Stimulated activated CD8-positive, alpha-beta memory T cell treated with anti-CD3 and anti-CD28 coated beads, Interleukin-2, amount 100 ng/mL, for 48 hours (primary cell): ENCODE data around the gene MBLAC1.

ENCODE experiments used
- DNase-seq, 2 donors: peaks; one replicate each; pipeline ENCODE4 v3.0.0-alpha.2; 2020; ENCODE audit warnings: low read depth in 2 of 2

The MBLAC1 gene

DNA sequence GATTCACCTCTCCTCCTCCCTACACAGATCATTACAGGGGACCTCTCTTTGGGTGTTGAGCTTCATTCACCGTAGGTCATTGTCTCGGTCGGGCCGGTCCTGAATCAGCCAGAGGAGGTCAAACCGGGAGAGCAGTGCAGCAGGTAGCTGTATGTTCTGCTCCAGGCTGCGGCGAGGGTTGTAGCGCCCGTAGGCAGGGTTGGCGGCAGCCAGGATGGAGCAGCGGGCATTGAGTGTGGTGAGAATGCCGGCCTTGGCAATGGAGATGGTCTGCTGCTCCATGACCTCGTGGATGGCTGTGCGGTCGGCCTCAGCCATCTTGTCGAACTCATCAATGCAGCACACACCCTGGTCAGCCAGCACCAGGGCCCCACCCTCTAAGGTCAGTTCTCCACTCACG lies 31.1 kb upstream of the MBLAC1 start:
- no peak for DNase-seq

DNA sequence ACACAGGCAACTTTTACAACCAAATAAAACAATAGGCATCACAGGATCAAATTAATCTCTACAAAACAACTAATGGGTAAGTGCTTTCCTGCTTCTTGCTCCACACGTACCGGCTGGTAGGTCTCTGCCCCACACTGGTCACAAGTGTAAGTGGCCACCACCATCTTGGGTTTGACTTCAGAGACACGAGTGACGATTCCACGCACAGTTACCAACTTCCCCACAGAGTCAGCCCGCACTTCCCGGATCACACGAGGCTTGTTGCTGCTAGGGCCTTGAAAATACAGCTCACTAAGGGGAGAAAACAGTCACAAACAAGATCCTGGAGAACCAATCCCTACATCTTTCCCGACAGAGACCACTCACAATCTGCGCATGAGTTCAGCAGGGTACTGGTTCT lies 27.9 kb upstream of the MBLAC1 start:
- no peak for DNase-seq

DNA sequence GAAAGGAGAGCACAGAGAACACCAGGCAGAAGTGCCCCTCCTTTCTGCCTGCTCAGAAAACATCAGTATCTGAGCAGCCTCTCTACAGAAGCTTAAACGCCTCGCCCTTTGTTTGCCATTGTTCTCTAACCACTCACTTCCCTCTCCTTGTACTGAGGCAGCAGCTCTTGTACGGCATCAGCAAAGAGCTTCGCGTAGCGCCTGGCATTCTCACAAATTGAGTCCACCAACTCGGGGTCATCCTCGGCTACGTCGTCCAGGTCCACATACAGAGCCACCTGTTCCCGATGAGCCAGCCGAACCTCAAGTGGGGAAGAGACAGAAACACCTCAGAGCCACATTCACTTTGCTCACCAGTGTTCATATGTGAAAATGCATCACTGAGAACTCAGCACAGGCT lies 27.3 kb upstream of the MBLAC1 start:
- DNase-seq: no peak

DNA sequence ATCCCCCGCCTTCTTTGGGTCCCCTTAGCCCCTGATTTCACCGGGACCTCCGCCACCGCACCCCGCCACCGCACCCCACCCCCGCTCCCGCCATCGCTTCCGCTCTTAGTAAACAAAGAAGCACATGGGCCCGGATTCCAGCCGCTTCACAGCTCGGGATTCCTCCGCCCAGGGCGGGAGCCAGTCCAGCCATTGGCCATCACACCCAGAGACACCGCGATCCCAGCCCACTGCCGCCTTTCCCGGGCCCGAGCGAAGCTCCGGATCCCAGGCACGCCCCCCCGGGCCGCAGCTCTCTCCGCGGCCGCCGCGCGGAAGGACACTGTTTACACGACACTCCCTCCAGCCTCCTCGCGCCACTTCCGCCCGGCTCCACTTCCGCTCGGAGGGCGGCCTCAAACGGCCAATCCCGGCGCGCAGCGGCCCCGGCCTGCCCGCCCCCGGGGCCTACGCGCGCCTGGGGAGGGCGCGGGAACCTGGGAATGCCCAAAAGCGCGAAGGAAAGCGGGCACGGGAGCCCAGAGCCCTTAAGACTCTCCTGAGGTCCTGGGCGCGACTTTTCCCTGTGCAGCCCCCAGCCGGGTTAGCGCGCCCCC lies 26.2 kb upstream of the MBLAC1 start:
- peak; percentile 73 to 86 for DNase-seq

DNA sequence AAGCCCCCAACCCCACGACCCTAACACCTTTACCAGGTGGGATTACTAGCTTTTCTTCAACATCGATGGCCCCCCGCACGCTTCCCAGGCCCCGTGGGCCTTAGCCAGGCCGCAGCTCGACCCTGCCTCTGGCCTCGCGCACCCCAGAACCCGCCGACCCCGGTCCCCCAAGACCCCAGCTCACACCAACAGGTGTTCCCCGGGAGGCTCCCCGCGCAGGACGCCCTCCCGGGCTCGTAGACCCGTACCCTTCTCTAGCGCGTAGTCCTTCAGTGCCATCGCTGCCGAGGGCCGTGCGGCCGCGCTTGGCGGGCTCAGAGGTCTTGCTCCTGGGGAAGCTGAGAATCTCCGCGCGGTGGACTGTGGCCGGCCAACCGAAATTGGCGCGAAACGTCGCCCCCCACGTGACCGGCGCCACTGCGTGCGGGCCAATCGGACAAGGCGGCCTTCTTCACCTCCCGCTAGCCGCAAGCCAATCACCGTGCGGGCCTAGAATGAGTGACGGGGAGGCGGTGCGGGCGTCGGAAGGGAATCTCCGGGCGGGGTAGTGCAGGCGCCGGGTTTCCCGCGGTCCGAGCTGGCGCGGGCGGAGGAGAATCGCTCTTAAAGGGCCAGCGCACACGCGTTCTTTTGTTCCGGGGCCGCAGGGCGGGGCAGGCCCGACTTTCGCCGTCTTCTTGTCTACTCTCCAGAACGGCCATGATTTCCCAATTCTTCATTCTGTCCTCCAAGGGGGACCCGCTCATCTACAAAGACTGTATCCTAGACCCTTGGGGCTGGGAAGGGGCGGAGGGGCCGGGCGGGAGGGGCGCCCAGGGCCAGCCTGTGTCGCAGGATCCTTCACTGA lies 25.5 kb upstream of the MBLAC1 start, which contains the start of the genes AP4M1 and MCM7:
Gene AP4M1, plus strand, starts transcription at position 628 of the 847 bp plus-strand sequence. Its CDS starts 72 bp downstream, at position 700.
Gene MCM7, minus strand, starts transcription at position 382 of the 847 bp plus-strand sequence. Its CDS starts 103 bp downstream, at position 279.
- DNase-seq: peak; percentile 96 to 98

DNA sequence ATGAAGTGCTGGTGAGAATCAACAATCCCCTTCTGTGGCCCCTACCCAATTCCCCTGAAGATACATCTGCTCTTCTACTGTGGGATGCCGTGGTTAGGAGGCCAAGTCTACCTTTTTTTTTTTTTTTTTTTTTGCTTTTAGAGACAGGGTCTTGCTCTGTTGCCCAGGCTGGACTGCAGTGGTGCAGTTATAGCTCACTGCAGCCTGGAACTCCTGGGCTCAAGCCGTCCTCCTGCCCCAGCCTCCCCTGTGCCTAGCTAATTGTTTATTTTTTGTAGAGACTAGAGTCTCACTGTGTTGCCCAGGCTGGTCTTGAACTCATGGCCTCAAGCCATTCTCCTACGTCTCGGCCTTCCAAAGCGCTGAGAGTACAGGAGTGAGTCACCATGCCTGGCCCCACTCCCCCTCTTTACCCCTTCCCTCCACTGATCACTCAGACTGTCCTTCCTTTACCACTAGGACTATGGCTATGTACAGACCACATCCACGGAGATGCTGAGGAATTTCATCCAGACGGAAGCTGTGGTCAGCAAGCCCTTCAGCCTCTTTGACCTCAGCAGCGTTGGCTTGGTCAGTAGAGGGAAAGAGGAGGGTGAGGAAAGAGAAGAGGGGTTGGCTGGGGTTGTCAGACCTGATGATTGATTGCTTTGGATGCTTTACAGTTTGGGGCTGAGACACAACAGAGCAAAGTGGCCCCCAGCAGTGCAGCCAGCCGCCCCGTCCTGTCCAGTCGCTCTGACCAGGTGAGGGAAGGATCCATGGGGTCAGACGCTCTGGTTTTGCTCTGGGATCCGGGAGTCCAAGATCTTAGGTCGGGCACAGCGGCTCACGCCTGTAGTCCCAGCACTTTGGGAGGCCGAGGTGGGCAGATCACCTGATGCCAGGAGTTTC lies 23.6 kb upstream of the MBLAC1 start:
- DNase-seq: no peak

DNA sequence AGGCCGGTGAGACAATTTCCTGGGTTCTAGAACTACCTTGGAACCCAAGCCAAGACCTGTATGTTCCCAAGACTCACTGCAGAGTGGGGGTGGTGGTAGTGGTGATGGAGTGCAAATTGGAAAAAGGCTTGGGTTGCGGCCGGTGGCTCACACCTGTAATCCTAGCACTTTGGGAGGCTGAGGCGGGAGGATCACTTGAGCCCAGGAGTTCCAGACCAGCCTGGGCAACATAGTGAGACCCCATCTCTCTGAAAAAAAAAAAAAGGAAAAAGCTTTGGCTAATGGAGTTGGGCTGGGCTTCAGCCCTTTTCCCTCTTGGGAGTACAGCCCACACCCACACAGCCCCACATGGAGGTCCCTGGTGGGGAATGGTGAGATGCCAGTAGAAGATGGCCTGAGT lies 21.2 kb upstream of the MBLAC1 start:
- DNase-seq: no peak

DNA sequence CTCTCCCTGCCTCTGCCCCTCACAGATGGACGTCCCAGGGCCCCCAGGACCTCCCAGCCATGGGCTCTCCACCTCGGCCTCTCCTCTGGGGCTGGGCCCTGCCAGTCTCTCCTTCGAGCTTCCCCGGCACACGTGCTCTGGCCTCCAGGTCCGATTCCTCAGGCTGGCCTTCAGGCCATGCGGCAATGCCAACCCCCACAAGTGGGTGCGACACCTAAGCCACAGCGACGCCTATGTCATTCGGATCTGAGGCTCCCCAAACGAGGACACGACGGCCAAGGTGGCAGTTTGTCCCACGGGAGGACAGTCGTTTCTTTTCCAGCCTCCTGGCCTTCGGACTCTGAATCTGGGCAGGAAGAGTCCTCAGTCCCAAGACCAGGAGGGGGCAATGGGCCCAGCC lies 20.1 kb upstream of the MBLAC1 start:
- DNase-seq: no peak

DNA sequence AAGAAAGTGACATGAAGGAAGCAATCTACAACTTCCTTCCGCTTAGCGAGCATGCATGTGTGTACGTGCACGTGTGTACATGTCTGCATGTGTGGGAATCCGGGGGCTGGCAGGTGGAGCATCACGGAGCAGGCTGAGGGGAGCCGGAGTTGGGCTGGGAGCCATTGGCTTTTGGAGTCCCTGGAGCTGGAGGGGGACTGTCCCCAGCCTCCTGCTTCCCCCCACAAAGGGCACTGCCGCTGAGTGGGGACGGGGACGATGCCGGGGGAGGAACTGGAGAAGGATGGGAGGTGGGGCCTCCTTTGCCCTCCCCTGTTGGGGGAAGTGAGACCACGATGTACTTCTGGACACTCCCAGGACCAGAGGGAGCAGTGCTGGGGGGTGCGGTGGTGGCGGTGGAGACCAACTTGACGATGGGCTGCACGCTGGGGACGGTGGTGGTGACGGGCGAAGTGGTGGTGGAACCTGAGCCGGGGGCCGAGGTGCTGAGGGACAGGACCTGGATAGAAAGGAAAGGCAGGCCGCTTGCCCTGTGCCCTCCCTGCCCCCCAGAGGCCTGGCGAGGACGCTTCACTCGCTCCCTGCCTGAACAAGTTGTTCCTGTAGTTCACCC lies 19.5 kb upstream of the MBLAC1 start:
- DNase-seq: no peak

DNA sequence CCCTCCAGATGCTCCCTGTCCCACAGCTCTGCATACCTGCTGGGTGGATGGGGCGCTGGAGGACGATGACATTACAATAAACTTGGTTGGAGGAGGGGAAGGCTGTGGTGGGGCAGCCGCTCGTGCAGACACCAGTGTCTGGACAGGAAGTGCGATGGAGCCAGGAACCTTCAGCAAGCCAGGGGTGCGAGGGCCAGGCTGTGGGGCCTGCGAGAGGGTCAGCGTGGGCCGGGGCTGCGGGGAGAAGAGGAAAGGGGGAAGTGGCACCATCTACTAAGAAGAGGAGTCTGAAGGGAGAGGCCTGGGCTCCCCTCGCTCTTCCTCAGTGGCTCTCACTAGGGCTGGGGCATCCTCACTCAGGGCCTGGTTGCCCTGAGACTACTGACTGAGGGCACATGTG lies 18.9 kb upstream of the MBLAC1 start:
- no peak for DNase-seq

DNA sequence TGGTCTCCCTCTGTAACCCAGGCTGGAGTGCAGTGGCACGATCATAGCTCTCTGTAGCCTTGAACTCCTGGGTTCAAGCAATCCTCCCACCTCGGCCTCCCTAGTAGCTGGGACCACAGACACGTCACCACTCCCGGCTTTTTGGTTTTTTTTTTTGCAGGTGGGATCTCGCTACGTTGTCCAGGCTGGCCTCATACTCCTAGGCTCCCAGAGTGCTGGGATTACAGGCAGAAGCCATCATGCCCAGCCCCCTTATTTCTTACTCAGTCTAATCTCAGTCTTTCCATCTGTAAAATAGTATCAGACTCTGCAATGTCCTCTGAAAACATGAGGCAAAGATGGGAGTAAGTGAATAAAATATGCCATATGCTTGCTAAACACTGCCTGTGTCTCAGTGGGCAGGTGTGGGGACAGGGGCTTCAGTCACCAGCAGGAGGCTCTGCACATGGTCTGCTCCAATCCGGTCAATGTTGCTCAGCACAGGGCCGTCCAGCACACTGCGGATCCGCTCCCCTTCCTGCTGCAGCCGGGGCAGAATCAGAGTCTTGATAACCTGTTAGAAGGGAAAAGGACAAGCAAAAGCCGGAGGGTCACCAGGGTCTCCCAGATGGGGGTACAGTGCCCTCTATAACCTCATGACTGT lies 17.1 kb upstream of the MBLAC1 start:
- no peak for DNase-seq

DNA sequence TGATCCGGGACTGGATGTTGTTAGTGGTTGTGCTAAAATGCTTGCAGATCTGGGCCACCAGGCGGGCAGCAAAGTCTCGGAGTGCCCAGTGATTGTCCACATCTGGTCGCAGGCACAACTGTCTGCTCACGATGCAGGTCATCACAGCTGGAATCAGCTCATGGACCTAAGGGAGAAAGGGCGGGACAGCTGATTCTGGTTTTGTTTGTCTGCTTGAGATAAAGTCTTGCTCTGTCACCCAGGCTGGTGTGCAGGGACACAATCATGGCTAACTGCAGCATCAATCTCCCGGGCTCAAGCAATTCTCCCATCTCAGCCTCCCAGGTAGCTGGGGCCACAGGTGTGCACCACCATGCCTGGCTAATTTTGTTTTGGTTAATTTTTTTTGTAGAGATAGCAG lies 15.6 kb upstream of the MBLAC1 start:
- DNase-seq: no peak

DNA sequence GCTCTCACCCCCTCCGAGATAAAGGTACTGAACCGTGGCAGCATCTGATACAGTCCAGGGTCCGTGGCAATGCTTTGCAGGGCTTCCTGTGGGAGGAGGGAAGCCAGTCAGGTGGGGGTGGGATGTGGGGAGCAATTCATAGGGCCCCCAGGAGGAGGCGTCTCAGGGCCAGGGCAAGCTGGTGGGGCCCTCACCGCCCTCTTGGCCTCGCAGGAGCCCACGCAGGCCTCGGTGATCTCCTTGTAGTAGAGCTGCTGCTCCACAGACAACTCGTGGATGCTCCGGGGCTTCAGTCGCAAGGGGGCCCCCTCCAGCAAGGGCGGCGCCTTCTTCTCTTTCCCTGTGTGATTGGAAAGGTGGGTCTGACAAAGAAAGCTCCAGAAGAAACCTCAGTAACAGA lies 14.9 kb upstream of the MBLAC1 start:
- DNase-seq: no peak

DNA sequence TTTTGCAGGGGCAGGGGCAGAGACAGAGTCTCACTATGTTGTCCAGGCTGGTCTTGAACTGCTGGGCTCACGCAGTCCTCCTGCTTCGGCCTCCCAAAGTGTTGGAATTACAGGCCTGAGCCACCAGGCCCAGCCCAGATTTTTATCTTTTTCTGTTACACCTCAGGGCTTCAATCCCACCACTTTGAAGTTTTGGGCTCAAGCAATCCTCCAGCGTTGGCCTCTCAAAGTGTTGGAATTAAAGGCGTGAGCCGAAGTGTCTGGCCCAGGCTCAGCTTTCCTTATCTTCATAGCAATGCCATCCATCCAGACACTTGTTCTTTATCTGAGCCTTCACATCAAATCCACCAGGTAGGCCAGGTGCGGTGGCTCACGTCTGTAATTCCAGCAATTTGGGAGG lies 11.7 kb upstream of the MBLAC1 start:
- DNase-seq: no peak

DNA sequence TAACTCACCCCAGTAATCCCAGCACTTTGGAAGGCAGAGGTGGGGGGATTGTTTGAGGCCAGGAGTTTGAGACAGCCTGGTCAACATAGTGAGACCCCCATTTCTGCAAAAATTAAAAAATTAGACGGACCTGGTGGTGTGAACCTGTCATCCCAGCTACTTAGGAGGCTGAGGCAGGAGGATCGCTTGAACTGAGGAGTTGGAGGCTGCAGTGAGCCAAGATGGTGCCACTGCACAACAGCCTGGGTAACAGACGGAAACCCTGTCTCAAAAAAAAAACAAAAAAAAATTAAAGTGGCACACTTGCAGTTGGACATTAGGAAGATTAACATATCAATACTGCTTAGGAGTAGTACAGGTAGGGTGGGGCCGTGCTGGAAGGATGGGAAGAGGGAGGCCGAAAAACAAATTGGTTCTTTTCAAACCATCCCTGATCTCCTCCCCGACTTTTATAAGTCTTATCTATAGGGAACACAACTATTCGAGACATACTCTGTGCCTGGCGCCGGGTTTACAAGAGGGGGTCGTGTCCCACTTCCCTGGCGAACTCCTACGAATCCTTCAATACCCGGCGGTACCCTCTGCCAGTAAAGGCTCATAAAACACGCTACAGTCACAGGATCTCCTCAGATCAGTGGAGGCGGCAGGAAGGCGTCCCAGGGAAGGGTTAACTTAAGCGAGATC lies 8.2 kb upstream of the MBLAC1 start:
- no peak for DNase-seq

DNA sequence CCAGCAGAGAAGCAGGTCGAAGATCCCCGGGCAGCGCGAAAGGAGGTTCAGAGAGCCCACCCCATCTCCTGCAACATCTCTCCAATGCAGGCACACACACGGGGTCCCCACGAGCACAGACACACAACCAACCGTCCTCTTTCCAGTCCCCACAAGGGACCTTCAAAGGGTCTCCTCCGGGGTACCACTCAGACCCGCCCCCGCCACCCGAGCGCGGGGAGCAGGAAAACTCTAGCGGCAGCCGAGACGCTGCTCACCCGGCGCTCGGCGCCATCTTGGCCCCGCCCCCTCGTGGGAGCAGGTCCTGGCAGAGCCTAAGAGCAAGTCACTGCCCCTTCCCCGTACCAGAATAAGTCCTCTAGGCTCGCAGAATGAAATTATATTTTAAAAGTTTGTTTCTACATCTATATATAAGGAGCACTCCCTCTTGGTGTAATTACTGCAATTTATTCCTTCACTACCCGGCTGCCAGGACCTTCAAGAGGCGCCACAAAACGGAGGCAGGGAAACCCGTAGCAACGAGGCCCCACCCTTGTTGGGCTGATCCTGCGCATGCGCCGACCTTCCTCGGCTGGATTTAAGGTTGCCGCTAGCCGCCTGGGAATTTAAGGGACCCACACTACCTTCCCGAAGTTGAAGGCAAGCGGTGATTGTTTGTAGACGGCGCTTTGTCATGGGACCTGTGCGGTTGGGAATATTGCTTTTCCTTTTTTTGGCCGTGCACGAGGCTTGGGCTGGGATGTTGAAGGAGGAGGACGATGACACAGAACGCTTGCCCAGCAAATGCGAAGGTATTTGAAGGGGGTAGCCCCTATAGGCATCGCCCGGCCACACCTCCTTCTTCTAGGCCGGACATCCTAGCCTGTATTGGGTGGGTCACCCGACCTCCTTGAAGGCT lies 7.4 kb upstream of the MBLAC1 start, which contains the start of the genes CNPY4 and TAF6:
Gene CNPY4, plus strand, starts transcription at position 563 of the 898 bp plus-strand sequence. Its CDS starts 111 bp downstream, at position 674.
Gene TAF6, minus strand, starts transcription at position 287 of the 898 bp plus-strand sequence. CDS start 5,149 bp downstream, outside the sequence.
- DNase-seq: peak; percentile 88 to 91

DNA sequence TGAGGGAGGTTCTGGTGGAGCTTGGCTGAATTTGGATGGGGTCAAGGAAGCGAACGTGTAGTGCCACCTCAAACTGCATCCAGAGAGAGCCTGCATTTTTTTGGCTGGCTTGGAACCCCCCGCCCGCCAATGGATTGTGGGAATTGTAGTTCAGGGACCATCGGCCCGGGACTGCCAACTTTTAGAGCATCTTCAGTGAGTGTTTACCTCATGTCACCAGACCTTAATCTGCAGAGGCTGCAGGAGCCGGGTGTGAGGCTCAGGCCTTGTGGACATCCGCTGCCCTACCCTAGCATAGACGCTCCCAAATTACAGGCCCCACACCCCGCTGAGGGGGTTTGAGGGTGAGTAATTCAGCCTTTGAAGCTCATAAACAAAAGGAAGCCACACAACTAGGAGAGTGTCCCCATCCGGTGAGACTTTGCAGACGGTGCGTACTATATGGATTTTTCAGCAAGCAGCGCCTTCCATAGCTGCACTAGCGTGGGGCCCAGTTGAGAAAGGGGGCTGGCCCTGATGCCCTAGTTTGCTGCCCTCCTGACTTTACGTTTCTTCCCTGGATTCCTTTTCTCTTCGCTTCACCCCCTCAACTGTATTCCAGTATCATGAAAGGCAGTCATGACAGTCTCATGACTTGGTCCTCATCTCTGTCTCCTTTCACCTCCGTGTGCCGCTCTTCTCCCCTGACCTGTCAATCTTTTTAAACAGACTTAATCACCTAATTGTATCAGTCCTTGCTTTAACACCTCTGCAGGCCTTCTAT lies 6.6 kb upstream of the MBLAC1 start:
- peak in 1 of 2 donors; percentile 50 for DNase-seq

DNA sequence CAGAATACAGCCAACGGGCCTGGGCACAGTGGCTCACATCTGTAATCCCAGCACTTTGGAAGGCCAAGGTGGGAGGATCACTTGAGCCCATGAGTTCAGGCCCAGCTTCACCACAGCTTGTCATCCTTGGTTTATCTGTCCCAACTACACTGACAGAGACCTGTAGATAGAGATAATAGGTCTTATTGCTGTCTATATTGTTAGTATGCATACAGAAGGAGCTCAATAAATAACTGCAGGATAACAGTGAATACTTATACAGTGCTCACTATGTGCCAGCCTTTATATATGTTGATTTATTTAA lies 6.1 kb upstream of the MBLAC1 start:
- DNase-seq: no peak

DNA sequence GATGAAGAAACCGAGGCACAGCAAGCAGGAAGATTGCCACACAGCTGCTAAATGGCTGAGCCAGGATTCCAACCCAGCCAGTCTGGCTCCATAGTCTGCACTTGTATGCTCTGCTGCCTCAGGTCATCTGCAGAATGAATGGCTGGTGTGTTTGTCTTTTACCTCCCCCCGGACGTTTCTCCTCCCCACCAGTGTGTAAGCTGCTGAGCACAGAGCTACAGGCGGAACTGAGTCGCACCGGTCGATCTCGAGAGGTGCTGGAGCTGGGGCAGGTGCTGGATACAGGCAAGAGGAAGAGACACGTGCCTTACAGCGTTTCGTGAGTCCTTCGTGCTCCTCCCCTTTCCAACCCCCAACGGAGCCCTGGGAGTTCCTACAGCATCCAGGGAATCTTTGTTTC lies 4.7 kb upstream of the MBLAC1 start:
- no peak for DNase-seq
